Left lung (tissue), 10 donors: ENCODE data around the gene TAAR1. TPM values are rescaled to one million over a fixed set of nuclear protein-coding genes. Genes with fewer than 3 reads are reported as not detected.

Source experiments
- ATAC-seq: fragments of 200-7000 bp; cut with Tn5 transposase; one replicate; pipeline ENCODE4 v1.9.1; 2020; ENCODE audit warnings: moderate library complexity
- DNase-seq, 4 donors: peaks; one replicate each; pipeline ENCODE4 v3.0.0-alpha.2; 2013 to 2020
- H3K27ac ChIP-seq, 2 donors: fragments of 200-600 bp; sonication (generic) in 1 of 2; one replicate each; pipeline versions ENCODE4 v1.5.0 to v1.8.0; 2020 to 2021
- H3K27me3 ChIP-seq, 2 donors: fragments of 200-600 bp; sonication (generic) in 1 of 2; one replicate each; pipeline versions ENCODE4 v1.5.0 to v1.8.0; 2020 to 2021
- H3K36me3 ChIP-seq, 2 donors: fragments of 200-600 bp; sonication (generic) in 1 of 2; one replicate each; pipeline versions ENCODE4 v1.5.0 to v1.8.0; 2020 to 2021
- H3K4me1 ChIP-seq, 2 donors: fragments of 200-600 bp; one replicate each; pipeline ENCODE4 v1.8.0; 2021
- H3K4me3 ChIP-seq, 2 donors: fragments of 200-600 bp; sonication (generic) in 1 of 2; one replicate each; pipeline versions ENCODE4 v1.5.0 to v1.8.0; 2020 to 2021; ENCODE audit warnings: mild to moderate bottlenecking in 1 of 2
- H3K9me3 ChIP-seq, 2 donors: fragments of 200-600 bp; sonication (generic) in 1 of 2; one replicate each; pipeline versions ENCODE4 v1.5.0 to v1.8.0; 2020 to 2021
- intact Hi-C, 2 donors: fragments of 100-400 bp; cut with DNase I; formaldehyde crosslinking; loops; one replicate each; pipeline versions ENCODE4 v1.11.2 to v1.14.2; 2022
- polyA plus RNA-seq, 6 donors: library from polyadenylated mRNA; unstranded; fragments of 120-200 nt; gene quantifications; one replicate each; pipeline ENCODE4 v1.2.1, GENCODE V29; 2013; ENCODE audit not compliant: insufficient read length in 6 of 6
- total RNA-seq, 2 donors: library from RNA; stranded (reverse); fragmentation: NEBNext Ultra II Directional; extraction: Animal tissue kit (Norgen Biotek cat#: 25700); gene quantifications; one replicate each; pipeline ENCODE4 v1.2.1, GENCODE V29; 2021
- TF ChIP-seq, protein P1 (sequence below), 2 donors: fragments of 200-600 bp; sonication (generic) in 1 of 2; IDR thresholded peaks; one replicate each; pipeline versions ENCODE4 v1.5.0 to v1.8.0; 2021; ENCODE audit warnings: antibody characterized with exemption in 2 of 2
- donor health status: DM: no; HTN: yes; CAD: no.
- donor health status: DM: no; HTN: no; CAD: no.

The TAAR1 gene
- total and polyA plus RNA-seq, 8 donors: 0.13 to 0.16 (median 0.15) TPM; not detected in 5

DNA sequence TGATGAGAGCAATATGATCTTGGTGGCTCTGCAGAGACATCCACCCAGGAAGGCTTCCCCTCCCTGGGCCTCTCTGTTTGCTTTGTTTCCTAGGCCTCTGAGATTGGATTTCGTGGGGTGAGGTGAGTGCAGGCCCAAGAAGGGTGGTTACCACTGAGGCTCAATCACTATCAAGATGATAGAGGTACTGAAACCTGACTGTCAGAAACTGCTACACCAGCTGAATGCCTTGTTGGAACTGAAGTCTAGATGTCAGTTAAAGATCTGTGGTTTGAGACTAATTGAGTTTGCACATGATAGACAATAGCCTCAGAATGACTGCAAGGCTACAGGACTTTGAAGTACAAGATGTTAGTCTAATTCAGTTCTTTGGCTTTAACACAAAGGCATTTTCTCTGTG is 39.6 kb upstream of the TAAR1 start:
- Histone ChIP-seq H3K9me3 (peaks cover 0 to 17% of the 10 kb centered on the region in 2 donors), H3K4me1 (no peaks in the 10 kb centered on the region), H3K36me3 (no peaks in the 10 kb centered on the region), H3K4me3 (no peak overlapping the region), H3K27me3 (no peaks in the 10 kb centered on the region), H3K27ac (no peak overlapping the region)
- no peak for ATAC-seq
- TF ChIP-seq, protein P1, sequence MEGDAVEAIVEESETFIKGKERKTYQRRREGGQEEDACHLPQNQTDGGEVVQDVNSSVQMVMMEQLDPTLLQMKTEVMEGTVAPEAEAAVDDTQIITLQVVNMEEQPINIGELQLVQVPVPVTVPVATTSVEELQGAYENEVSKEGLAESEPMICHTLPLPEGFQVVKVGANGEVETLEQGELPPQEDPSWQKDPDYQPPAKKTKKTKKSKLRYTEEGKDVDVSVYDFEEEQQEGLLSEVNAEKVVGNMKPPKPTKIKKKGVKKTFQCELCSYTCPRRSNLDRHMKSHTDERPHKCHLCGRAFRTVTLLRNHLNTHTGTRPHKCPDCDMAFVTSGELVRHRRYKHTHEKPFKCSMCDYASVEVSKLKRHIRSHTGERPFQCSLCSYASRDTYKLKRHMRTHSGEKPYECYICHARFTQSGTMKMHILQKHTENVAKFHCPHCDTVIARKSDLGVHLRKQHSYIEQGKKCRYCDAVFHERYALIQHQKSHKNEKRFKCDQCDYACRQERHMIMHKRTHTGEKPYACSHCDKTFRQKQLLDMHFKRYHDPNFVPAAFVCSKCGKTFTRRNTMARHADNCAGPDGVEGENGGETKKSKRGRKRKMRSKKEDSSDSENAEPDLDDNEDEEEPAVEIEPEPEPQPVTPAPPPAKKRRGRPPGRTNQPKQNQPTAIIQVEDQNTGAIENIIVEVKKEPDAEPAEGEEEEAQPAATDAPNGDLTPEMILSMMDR (IDR thresholded peaks at IDR 0.05): no peak
- intact Hi-C loops: no loop called here
- no peak for DNase-seq

GRCh38 chr6:132695773-132696172 is 36.8 kb upstream of the TAAR1 start:
- TF ChIP-seq, protein P1 (IDR thresholded peaks at IDR 0.05): no peak
- Histone ChIP-seq H3K9me3 (peaks cover 0 to 17% of the 10 kb centered on the region in 2 donors), H3K4me1 (no peaks in the 10 kb centered on the region), H3K27ac (no peak overlapping the region), H3K36me3 (peaks cover 0 to 7% of the 10 kb centered on the region in 2 donors), H3K27me3 (no peaks in the 10 kb centered on the region), H3K4me3 (no peak overlapping the region)
- ATAC-seq: no peak
- intact Hi-C loops: no loop called here
- no peak for DNase-seq

DNA sequence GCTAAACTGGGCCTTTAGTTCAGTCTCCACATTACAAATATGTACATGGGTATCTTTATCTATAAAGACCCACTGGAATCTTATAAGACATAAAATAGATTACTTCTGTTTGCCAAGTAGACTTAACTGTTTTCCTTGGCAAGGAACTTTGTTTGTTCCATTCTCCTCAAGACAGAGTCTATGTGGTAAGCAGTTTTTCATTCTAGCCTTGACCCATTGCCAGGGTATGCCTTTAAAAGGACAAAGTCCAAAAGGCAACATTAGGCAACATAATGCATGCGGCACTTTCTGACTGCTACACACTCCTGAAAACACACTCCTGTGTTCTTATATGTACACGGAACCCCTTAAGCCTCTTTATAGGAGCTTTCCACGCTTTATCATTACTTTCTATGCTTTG is 34.5 kb upstream of the TAAR1 start:
- ATAC-seq: no peak
- H3K4me1 ChIP-seq: no peaks in the 10 kb centered on the region
- no peak overlapping the region for H3K27ac ChIP-seq
- H3K9me3 ChIP-seq: peaks cover 0 to 17% of the 10 kb centered on the region in 2 donors
- no peak overlapping the region for H3K4me3 ChIP-seq
- H3K27me3 ChIP-seq: no peaks in the 10 kb centered on the region
- TF ChIP-seq, protein P1 (IDR thresholded peaks at IDR 0.05): no peak
- DNase-seq: no peak
- intact Hi-C loops: no loop called here
- H3K36me3 ChIP-seq: peaks cover 0 to 10% of the 10 kb centered on the region in 2 donors

DNA sequence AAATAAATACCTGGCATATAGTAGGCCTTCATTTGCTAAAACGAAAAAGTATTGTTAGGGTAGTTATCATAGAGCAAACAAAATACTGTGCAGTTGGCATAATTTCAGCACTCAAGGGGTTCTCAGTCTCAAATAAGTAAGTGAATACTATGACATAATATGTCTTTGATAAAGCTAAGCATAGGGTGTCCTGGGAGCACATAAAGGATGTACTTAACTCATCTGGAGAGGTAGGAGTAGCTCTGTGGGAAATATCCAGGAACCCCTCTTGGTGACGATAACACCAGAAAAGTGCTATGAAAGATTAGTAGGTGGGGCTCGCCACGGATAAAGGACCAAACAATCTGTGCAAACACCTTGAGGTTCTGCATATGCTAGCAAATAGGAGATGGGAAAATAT is 31.7 kb upstream of the TAAR1 start:
- DNase-seq (no peak), ATAC-seq (peak; percentile 69)
- Histone ChIP-seq H3K4me1 (peaks cover 0 to 9% of the 10 kb centered on the region in 2 donors), H3K4me3 (no peak overlapping the region), H3K27me3 (no peaks in the 10 kb centered on the region), H3K27ac (no peak overlapping the region), H3K9me3 (peaks cover 0 to 2% of the 10 kb centered on the region in 2 donors), H3K36me3 (peaks cover 0 to 10% of the 10 kb centered on the region in 2 donors)
- intact Hi-C loops: no loop called here
- TF ChIP-seq, protein P1 (IDR thresholded peaks at IDR 0.05): no peak

DNA sequence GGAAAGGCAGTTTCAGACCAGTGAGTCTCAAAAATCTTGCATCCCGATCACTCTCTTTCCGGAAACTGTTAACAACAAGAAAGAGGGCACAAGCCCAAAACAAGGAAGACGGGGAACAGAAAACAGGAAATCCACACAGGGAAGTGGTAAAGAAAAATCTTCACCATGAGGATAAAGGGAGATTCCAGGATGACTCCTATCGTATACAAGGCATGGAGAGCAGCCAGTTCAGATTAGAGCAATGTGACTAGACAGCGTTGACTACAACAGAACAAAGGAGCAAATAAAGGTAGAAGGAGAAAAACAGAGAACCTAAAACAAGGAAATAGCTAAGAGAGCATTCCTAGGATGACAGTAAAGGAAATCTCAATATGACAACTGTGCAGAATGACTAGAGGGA is 28.3 kb upstream of the TAAR1 start:
- DNase-seq: no peak
- H3K36me3 ChIP-seq: peaks cover 0 to 10% of the 10 kb centered on the region in 2 donors
- TF ChIP-seq, protein P1 (IDR thresholded peaks at IDR 0.05): no peak
- peak overlapping the region in 1 of 2 donors; percentile 29 for H3K27ac ChIP-seq
- intact Hi-C loops: no loop called here
- H3K4me1 ChIP-seq: peaks cover 0 to 18% of the 10 kb centered on the region in 2 donors
- H3K9me3 ChIP-seq: no peaks in the 10 kb centered on the region
- no peaks in the 10 kb centered on the region for H3K27me3 ChIP-seq
- H3K4me3 ChIP-seq: no peak overlapping the region
- ATAC-seq: peak; percentile 27
